Calu3 (cell line): ENCODE data around the gene GFOD1. TPM values are rescaled to one million over a fixed set of nuclear protein-coding genes. Genes with fewer than 3 reads are reported as not detected.
"Not testable (repeated sequence)": the region's sequence is repeated elsewhere in the genome, so short reads cannot be mapped to it uniquely, and the experiment has no call there.

ENCODE experiments used
- BruUV-seq: library from RNA; stranded (reverse); fragments of 400-500 nt; replicated peaks from 2 replicates; lab custom pipeline; 2021; lab: Mats Ljungman, UMichigan
- CTCF ChIA-PET: fragments of 300-600 bp; sonication (Branson Sonifier 250); formaldehyde crosslinking; loops from one replicate; lab custom pipeline; 2022; ENCODE audit warnings: antibody characterized with exemption; lab: Charles Lee
- DNase-seq: peaks from one replicate; pipeline ENCODE4 v3.0.0; 2022
- H3K27ac Mint-ChIP-seq: one replicate; pipeline ENCODE4 v1.8.0; 2022; ENCODE audit warnings: mixed read lengths; ENCODE audit not compliant: unreplicated experiment
- H3K27me3 Mint-ChIP-seq: one replicate; pipeline ENCODE4 v1.8.0; 2022; ENCODE audit warnings: mixed read lengths; ENCODE audit not compliant: unreplicated experiment
- H3K36me3 Mint-ChIP-seq: one replicate; pipeline ENCODE4 v1.8.0; 2022; ENCODE audit warnings: mild to moderate bottlenecking, moderate library complexity, mixed read lengths; ENCODE audit not compliant: insufficient read depth, unreplicated experiment
- H3K4me1 Mint-ChIP-seq: one replicate; pipeline ENCODE4 v1.8.0; 2022; ENCODE audit warnings: mild to moderate bottlenecking, low read depth, mixed read lengths; ENCODE audit not compliant: unreplicated experiment
- H3K4me3 Mint-ChIP-seq: one replicate; pipeline ENCODE4 v1.8.0; 2022; ENCODE audit warnings: mild to moderate bottlenecking, low read depth, moderate library complexity, mixed read lengths; ENCODE audit not compliant: unreplicated experiment
- H3K9me3 Mint-ChIP-seq: one replicate; pipeline ENCODE4 v1.8.0; 2022; ENCODE audit warnings: low read depth, mixed read lengths; ENCODE audit not compliant: unreplicated experiment
- intact Hi-C: fragments of 100-400 bp; cut with micrococcal nuclease; formaldehyde crosslinking; loops from one replicate; pipeline ENCODE4 v1.10.0; 2022; ENCODE audit not compliant: unreplicated experiment
- total RNA-seq: library from RNA; stranded (reverse); gene quantifications from 2 replicates; pipeline ENCODE4 v1.2.3, GENCODE V29; 2022
- TF ChIP-seq, protein P1 (sequence below): fragments of 200-600 bp; IDR thresholded peaks from one replicate; pipeline ENCODE4 v1.8.0; 2022; ENCODE audit warnings: antibody characterized with exemption; ENCODE audit not compliant: unreplicated experiment

Gene GFOD1
- total RNA-seq, 1 experiment from 2014 or later, result 9.5 TPM

DNA sequence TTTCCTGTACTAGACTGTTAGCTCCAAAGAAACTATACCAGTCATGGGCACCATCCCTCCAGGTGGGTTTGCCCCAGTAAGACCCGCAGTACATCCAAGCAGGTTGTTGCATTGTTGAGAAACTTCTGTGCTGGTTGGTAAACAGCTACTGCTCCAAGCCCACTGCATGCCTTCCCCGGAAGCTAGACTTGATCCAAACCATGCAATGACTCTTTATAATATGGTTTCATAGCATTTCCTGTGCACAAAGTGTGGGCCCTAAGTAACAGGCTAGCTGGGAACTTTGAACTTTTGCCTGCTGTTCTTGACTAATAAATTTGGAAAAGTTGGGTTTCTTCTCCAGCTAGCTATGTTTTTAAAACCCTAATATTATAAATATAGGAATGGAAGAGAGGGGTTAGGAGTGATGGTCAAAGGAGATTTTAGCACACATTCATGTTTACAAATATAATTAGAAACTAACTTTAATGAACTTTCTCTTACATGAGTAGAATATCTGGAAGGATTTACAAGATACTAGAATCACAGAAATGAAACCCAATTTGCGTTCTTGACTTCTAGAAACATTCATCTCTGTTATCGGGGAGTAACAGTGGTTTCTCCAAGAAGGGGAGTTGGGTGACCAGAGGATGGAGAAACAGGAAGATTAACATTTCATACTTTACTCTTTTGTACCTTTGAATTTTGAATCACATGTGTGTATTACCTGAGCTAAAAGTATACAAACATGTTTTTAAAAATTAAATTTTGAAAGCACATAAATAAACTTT lies 51.7 kb downstream of the GFOD1 start:
- no peak overlapping the region for H3K27ac Mint-ChIP-seq

DNA sequence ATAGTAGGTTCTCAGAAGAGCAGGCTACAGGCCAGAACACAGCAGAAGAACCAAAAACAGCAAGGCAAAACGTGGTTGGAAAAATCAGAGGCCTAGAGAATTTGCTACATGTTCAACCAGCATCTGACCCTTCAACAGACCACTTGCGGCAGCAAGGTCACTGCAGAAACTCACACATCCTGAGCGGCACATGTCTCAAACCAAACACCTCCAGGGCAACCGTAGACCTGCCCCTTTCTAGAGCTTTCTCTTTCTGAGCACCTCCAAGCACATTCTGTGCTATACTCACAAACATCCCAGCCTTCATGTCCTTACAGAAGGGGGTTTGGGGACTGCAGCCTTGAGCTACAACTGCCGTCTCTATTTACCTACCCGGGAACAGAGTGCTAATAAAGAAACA lies 52.6 kb downstream of the GFOD1 start:
- CTCF ChIA-PET, result no interaction called here
- BruUV-seq, result no TSS peak
- H3K27ac Mint-ChIP-seq, result no peak overlapping the region
- TF ChIP-seq, protein P1, sequence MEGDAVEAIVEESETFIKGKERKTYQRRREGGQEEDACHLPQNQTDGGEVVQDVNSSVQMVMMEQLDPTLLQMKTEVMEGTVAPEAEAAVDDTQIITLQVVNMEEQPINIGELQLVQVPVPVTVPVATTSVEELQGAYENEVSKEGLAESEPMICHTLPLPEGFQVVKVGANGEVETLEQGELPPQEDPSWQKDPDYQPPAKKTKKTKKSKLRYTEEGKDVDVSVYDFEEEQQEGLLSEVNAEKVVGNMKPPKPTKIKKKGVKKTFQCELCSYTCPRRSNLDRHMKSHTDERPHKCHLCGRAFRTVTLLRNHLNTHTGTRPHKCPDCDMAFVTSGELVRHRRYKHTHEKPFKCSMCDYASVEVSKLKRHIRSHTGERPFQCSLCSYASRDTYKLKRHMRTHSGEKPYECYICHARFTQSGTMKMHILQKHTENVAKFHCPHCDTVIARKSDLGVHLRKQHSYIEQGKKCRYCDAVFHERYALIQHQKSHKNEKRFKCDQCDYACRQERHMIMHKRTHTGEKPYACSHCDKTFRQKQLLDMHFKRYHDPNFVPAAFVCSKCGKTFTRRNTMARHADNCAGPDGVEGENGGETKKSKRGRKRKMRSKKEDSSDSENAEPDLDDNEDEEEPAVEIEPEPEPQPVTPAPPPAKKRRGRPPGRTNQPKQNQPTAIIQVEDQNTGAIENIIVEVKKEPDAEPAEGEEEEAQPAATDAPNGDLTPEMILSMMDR, result no peak
- H3K9me3 Mint-ChIP-seq, result no peaks in the 10 kb centered on the region
- no peaks in the 10 kb centered on the region for H3K27me3 Mint-ChIP-seq
- no peak for DNase-seq
- intact Hi-C loops, result no loop called here
- H3K4me3 Mint-ChIP-seq, result no peak overlapping the region
- H3K4me1 Mint-ChIP-seq, result peaks cover 15% of the 10 kb centered on the region
- no peaks in the 10 kb centered on the region for H3K36me3 Mint-ChIP-seq

More for the DNA sequence above, 51.7 kb downstream of the GFOD1 start:
- Mint-ChIP-seq H3K9me3 (no peaks in the 10 kb centered on the region), H3K27me3 (no peaks in the 10 kb centered on the region), H3K36me3 (no peaks in the 10 kb centered on the region), H3K4me1 (peaks cover 15% of the 10 kb centered on the region), H3K4me3 (no peak overlapping the region)
- no TSS peak for BruUV-seq
- TF ChIP-seq, protein P1, result no peak
- intact Hi-C loops, result no loop called here
- CTCF ChIA-PET, result no interaction called here
- DNase-seq, result no peak

DNA sequence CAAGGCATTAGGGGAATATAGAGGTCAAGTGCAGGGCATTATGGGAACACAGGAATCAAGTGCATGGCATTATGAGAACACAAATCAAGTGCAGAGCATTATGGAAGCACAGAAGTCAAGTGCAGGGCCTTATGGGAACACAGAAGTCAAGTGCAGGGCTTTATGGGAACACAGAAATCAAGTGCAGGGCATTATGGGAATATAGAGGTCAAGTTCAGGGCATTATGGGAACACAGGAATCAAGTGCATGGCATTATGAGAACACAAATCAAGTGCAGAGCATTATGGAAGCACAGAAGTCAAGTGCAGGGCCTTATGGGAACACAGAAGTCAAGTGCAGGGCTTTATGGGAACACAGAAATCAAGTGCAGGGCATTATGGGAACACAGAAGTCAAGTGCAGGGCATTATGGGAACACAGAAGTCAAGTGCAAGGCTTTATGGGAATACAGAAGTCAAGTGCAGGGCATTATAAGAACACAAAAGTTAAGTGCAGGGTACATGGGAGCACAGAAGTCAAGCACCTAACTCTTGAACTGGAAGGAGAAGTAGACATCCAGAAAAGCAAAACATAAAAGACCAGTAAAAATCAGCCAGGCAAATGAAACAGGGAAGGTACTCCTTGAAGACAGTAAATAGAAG lies 53.1 kb downstream of the GFOD1 start:
- intact Hi-C loops, H3K9me3 Mint-ChIP-seq, H3K27me3 Mint-ChIP-seq, H3K4me3 Mint-ChIP-seq, CTCF ChIA-PET, H3K36me3 Mint-ChIP-seq, H3K27ac Mint-ChIP-seq, DNase-seq, BruUV-seq: not testable (repeated sequence)
- peaks cover 15% of the 10 kb centered on the region for H3K4me1 Mint-ChIP-seq

DNA sequence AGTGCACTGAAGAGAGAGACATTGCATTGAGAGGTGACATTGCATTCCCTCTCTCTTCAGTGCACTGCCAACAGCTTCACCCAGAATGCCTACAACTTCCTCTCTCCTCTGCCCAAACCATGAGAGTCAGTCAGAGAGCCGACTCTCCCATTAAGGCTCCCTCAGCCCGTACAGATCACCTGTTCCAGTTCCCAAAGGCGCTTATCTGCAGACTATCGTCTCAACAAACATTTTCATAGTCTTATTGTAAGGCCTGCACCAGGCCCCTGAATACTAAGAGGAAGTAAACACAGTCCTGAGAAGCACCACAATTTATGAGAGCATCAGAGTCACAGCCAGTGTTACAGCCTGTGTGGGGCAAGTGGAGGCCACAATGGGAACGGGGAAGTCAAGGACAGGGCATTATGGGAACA lies 53.7 kb downstream of the GFOD1 start:
- CTCF ChIA-PET, result no interaction called here
- Mint-ChIP-seq H3K9me3 (no peaks in the 10 kb centered on the region), H3K4me1 (peaks cover 15% of the 10 kb centered on the region), H3K27me3 (no peaks in the 10 kb centered on the region), H3K27ac (no peak overlapping the region), H3K36me3 (no peaks in the 10 kb centered on the region), H3K4me3 (no peak overlapping the region)
- no TSS peak for BruUV-seq
- TF ChIP-seq, protein P1, result no peak
- DNase-seq, result no peak
- intact Hi-C loops, result no loop called here
